Rectal smooth muscle tissue (tissue), 1 donor: ENCODE results near the gene FANCC.

Source experiments
- H3K27ac ChIP-seq: one replicate; pipeline ENCODE4 v1.7.0; 2013; ENCODE audit warnings: low read depth, low read length, inconsistent platforms
- H3K27me3 ChIP-seq: one replicate; pipeline ENCODE4 v1.7.0; 2013; ENCODE audit warnings: low read length; ENCODE audit not compliant: control insufficient read depth, insufficient read depth
- H3K36me3 ChIP-seq: one replicate; pipeline ENCODE4 v1.7.0; 2013; ENCODE audit warnings: low read length; ENCODE audit not compliant: control insufficient read depth, insufficient read depth
- H3K4me1 ChIP-seq: one replicate; pipeline ENCODE4 v1.7.0; 2013; ENCODE audit warnings: low read length; ENCODE audit not compliant: control insufficient read depth, insufficient read depth
- H3K4me3 ChIP-seq: one replicate; pipeline ENCODE4 v1.7.0; 2013; ENCODE audit warnings: low read length
- H3K9ac ChIP-seq: one replicate; pipeline ENCODE4 v1.7.0; 2013; ENCODE audit warnings: low read length

FANCC gene

GRCh38 chr9:95317119-95317892 lies at the start of gene FANCC:
FANCC (minus strand) TSS chr9:95317709; CDS start chr9:95249291, 68,418 bp downstream.
- peak within 1 kb of the TSS; percentile 96 for H3K4me3 ChIP-seq
- H3K9ac ChIP-seq, result peak within 1 kb of the TSS; percentile 91
- no peaks in the 10 kb centered on the region for H3K27me3 ChIP-seq
- H3K4me1 ChIP-seq, result peaks cover 2% of the 10 kb centered on the region
- H3K27ac ChIP-seq, result peak within 1 kb of the TSS; percentile 90
- no peaks in the 10 kb centered on the region for H3K36me3 ChIP-seq

- Histone ChIP-seq H3K27me3 (no peaks in the 10 kb centered on the region), H3K4me1 (peaks cover 5% of the 10 kb centered on the region), H3K4me3 (no peak overlapping the region), H3K27ac (no peak overlapping the region), H3K36me3 (no peaks in the 10 kb centered on the region), H3K9ac (no peak overlapping the region)
Observed at GRCh38 chr9:95366731-95367325, 49.3 kb upstream of the FANCC start.

GRCh38 chr9:95365766-95366165 lies 48.3 kb upstream of the FANCC start:
- peaks cover 5% of the 10 kb centered on the region for H3K4me1 ChIP-seq
- no peaks in the 10 kb centered on the region for H3K27me3 ChIP-seq
- H3K9ac ChIP-seq, result no peak overlapping the region
- H3K27ac ChIP-seq, result no peak overlapping the region
- H3K4me3 ChIP-seq, result no peak overlapping the region
- no peaks in the 10 kb centered on the region for H3K36me3 ChIP-seq

GRCh38 chr9:95363051-95363841 lies 45.7 kb upstream of the FANCC start:
- H3K27me3 ChIP-seq, result no peaks in the 10 kb centered on the region
- H3K9ac ChIP-seq, result no peak overlapping the region
- peaks cover 5% of the 10 kb centered on the region for H3K4me1 ChIP-seq
- H3K4me3 ChIP-seq, result no peak overlapping the region
- no peak overlapping the region for H3K27ac ChIP-seq
- H3K36me3 ChIP-seq, result no peaks in the 10 kb centered on the region

GRCh38 chr9:95360866-95361265 lies 43.4 kb upstream of the FANCC start:
- H3K4me1 ChIP-seq, result peaks cover 2% of the 10 kb centered on the region
- H3K4me3 ChIP-seq, result no peak overlapping the region
- no peaks in the 10 kb centered on the region for H3K27me3 ChIP-seq
- no peaks in the 10 kb centered on the region for H3K36me3 ChIP-seq
- H3K27ac ChIP-seq, result no peak overlapping the region
- no peak overlapping the region for H3K9ac ChIP-seq

GRCh38 chr9:95357316-95357715 lies 39.8 kb upstream of the FANCC start:
- Histone ChIP-seq H3K9ac (no peak overlapping the region), H3K4me3 (no peak overlapping the region), H3K4me1 (no peaks in the 10 kb centered on the region), H3K27ac (no peak overlapping the region), H3K36me3 (no peaks in the 10 kb centered on the region), H3K27me3 (no peaks in the 10 kb centered on the region)

- no peak overlapping the region for H3K27ac ChIP-seq
- H3K36me3 ChIP-seq, result no peaks in the 10 kb centered on the region
- no peak overlapping the region for H3K9ac ChIP-seq
- no peak overlapping the region for H3K4me3 ChIP-seq
- H3K4me1 ChIP-seq, result no peaks in the 10 kb centered on the region
- no peaks in the 10 kb centered on the region for H3K27me3 ChIP-seq
Observed at GRCh38 chr9:95355500-95355899, 38.0 kb upstream of the FANCC start.

GRCh38 chr9:95351051-95351450 lies 33.5 kb upstream of the FANCC start:
- no peaks in the 10 kb centered on the region for H3K4me1 ChIP-seq
- H3K27me3 ChIP-seq, result no peaks in the 10 kb centered on the region
- H3K27ac ChIP-seq, result no peak overlapping the region
- no peak overlapping the region for H3K4me3 ChIP-seq
- no peak overlapping the region for H3K9ac ChIP-seq
- H3K36me3 ChIP-seq, result no peaks in the 10 kb centered on the region

- Histone ChIP-seq H3K9ac (no peak overlapping the region), H3K27ac (no peak overlapping the region), H3K4me1 (no peaks in the 10 kb centered on the region), H3K36me3 (no peaks in the 10 kb centered on the region), H3K27me3 (no peaks in the 10 kb centered on the region), H3K4me3 (no peak overlapping the region)
Observed at GRCh38 chr9:95350266-95350665, 32.8 kb upstream of the FANCC start.

- H3K9ac ChIP-seq, result no peak overlapping the region
- peak overlapping the region; percentile 29 for H3K4me3 ChIP-seq
- no peaks in the 10 kb centered on the region for H3K36me3 ChIP-seq
- H3K27me3 ChIP-seq, result no peaks in the 10 kb centered on the region
- H3K4me1 ChIP-seq, result no peaks in the 10 kb centered on the region
- H3K27ac ChIP-seq, result no peak overlapping the region
Observed at GRCh38 chr9:95349091-95350038, 31.9 kb upstream of the FANCC start.

- Histone ChIP-seq H3K4me3 (no peak overlapping the region), H3K27ac (no peak overlapping the region), H3K27me3 (no peaks in the 10 kb centered on the region), H3K9ac (no peak overlapping the region), H3K4me1 (no peaks in the 10 kb centered on the region), H3K36me3 (no peaks in the 10 kb centered on the region)
Observed at GRCh38 chr9:95346021-95346420, 28.5 kb upstream of the FANCC start.
